Raji (cell line): ENCODE data around the gene PRPF18.

Experiments used
- POLR2A ChIP-seq: IDR thresholded peaks from 2 replicates; pipeline ENCODE4 v1.6.1; 2011; ENCODE audit warnings: low read depth, low read length, control low read depth; ENCODE audit not compliant: insufficient read depth

PRPF18 gene

DNA sequence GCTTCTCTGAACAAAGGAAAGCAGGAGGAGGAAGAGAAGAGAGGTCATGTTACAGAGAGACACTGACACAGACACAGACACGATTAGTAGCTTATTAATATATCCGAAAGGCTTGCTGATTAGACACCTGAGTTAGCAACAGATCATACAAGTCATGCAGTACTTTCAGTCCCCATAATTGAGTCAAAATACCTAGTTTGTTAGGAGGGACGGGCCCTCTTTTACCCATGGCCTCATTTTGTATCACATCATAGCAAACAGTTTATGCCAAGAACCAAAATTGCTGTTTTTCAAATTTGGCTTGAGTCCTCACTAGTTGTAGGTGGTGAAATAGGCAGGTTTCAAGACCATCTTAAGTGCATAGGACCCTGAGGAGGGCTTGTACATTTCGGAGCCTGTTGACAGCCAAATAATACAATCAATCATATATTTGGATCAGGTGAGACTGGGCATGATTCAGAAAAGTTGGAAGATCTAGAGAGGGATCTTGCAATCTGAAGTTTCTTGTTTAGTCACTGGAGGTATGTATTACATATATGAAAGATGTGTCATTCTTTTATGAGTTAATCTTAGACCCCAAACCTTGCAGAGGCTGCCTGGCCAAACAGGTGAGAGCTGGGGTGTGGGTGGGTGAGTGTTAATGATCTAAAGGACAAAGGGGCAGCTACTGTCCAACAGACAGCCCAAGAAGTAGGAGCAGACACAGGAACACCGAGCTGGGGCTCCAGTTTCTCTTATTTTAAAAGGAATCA is 65.4 kb downstream of the PRPF18 start:
- TF ChIP-seq POLR2A = no peak

DNA sequence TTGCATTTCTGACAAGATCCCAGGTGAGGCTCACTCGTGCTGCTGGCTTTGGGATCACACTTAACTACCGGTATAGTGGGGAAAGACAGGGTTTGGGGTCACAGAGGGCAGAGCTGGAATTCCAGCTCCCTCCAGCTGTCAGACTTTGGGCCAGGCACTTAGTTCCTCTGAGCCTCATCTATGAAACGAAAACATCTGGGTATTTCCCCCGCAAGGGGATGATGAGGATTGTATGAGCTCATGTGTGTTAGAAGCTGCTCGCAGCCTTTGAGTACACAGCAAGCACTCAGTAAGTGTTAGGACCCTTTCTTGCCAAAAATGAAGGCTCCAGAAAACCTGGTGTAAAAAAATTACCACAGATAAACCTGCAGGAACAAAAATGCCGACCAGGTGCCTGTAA is 66.1 kb downstream of the PRPF18 start:
- TF ChIP-seq POLR2A = no peak

DNA sequence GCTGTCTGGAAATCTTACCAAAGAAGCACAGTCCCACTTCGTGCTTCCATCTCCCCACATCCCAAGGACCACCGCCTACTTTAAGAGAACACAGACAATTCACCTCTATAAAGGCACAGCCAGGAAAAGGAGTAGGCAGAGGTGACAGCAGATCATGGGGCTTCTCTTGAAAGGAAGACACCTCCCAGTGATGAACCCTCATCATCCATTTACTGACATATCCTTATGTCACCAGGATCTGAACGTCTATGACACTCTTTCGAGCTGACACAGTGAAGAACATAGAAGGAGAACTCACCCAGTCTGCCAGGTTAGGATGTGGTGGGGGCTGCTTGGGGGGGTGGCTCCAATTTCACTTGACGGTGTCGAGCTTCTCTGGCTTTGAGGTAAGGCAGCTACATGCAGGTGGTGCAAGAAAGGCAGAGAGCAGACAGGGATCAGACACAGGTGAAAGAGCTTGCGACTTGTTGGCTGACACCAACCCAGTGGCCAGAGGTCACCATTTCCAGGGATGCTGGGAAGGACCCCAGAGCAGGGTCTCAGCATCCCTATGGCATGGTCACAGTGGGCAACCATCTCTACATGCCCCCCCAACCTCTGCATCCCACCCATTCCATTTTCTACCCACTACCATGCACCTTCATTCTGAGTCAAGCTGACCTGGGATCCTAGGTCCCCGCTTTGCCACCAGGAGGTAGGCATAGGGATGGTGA is 67.5 kb downstream of the PRPF18 start:
- no peak for TF ChIP-seq POLR2A

DNA sequence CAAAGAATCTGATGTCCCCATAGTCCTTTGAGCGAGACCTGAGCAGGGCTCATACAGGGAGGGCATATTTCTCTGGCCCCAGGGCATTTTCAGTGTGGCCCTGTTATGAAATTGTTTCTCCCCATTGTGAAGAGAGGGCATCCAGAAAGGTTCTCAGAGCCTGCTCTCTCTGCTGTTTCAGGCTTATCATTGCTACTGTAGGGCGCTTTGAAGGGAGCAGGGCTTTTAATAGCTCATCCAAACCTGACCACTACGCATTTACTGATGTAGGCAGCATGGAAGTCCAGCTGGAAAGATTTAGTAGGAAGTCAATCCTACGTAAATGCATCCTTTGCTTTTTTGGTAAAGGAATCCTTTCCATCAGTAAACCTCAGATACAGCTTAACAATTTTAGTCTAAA is 68.1 kb downstream of the PRPF18 start:
- no peak for TF ChIP-seq POLR2A

- no peak for TF ChIP-seq POLR2A
Observed at GRCh38 chr10:13656337-13657100, 69.8 kb downstream of the PRPF18 start.

DNA sequence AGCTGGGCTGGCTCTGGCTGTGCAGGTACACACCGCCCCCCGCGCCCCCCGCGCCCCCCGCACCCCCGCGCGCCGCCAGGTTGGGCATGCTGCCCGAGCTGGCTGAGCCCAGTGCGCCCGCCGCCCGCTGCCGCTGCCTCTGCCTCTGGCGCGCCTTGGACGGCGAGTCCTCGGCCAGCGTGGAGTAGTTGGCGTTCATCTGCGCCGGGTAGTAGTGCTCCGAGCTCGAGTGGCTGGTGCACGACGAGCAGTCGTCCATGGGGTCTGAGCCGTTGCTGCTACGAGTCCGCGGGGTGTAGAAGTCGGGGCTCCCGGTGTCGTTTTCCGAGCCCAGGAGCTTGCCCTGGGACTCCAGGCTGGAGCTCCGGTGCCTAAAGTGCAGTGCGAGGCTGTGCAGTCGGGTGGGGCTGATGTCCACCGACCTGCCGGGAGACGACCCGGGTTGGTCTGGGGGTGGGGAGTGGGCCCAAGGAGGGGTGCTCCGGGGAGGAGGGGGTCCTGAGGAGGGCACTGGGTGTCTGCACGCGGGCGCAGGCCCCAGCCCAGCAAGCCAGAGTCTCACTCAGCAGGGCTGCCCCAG is 70.4 kb downstream of the PRPF18 start:
- TF ChIP-seq POLR2A = no peak

DNA sequence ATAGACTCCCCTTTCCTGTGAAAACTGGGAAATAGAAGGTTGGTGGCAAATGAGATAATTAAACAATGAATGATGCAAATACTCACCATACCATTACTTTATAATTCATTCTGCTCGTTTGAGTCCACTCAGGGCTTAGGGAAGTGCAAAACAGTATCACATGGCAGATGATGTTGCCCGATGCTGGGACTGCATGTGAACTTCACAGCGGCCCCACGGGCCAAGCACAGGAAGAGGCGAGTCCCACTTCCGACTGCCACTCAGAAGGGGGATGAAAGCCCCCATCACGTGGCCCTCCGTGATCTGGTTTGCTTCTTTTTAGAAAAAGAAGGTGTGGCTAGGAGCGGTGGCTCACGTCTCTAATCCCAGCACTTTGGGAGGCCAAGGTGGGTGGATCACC is 71.5 kb downstream of the PRPF18 start:
- no peak for TF ChIP-seq POLR2A

DNA sequence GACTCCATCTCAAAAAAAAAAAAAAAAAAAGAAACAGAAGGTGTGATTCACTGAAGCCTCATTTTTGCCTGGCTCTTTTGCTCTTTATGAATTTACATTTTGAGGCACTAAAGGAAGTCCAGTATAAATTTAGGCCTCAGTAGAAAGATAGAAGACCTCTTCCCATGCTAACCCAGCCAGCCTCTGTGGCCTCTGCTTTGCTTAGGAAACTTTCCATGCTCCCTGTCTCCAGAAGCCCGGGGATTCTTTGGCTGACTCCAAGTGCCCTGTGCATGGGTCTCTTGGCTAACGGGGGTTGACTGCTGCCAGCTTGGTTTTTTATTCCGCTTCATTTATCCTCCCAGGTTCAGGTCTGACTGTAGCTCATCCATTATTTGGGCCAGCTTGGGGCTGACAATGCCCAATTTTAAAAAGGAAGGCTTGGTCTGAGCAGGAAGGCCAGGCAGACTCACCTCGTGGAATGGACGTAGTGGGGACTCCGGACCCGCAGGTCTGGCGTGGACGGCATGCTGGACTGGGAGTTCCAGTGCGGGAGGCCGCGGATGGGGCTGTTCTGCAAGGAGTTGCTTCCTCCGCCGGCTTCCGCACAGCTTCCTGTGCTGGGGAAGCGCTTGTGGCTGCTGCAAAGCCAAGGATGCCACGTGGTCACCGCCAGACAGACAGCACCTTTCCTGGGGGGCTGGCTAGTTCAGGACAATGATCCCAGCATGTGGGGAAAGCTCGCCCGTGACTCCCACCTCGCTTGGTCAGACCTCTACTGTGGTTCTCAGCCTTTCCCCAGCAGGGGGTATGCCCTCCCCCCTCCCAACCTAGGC is 72.3 kb downstream of the PRPF18 start:
- no peak for TF ChIP-seq POLR2A

DNA sequence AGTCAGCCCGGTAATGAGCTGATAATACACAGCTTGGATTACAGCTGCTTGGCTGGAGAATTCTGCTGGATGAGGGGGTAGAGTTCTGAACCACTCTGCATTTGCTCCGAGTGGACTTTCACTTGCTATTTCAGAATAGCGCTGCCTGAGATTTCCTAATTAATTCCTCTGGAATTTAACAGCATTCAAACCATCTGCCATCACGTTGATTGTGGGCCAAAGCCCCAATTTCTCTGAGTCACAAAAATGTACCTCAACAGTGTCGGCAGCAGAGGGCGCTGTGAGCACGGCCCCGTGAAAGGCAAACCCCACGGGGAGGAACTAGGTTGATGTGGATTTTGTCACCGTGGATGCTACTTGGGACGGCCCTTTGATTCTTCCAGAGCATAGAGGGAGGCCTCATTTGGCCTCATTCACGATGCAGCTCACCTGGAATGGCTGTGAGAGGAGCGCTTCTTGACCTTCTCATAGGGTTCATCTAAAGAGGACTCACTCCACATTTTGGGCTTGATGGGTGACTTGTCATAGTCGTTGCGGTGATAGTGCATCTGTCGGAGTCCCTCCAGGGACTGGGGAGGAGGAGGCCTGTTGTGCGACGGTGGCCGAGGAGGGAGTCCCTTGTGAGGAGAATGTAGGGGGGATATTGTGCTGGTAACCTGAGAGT is 73.3 kb downstream of the PRPF18 start:
- no peak for TF ChIP-seq POLR2A

GRCh38 chr10:13660551-13660920 is 73.8 kb downstream of the PRPF18 start:
- TF ChIP-seq POLR2A = no peak

DNA sequence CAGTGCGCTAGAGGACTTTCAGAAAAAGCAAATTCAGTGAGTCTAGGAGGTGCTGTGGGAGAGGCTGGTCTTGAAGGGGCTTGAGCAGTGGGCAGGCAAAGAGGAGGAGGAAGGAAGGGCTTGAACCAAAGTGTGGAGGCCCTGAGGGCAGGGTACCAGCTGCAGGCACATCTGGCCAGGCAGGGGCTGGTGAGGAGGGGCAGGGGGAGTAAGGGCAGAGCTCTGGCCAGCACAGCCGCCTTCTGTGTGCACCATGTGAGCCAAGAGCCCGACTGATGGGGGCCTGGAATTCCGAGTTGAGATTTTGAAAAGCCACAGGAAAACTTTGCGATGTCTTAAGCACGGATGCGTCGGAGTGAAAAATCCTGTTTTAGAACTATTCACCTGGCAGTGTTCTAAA is 74.5 kb downstream of the PRPF18 start:
- no peak for TF ChIP-seq POLR2A

- TF ChIP-seq POLR2A = no peak
Observed at GRCh38 chr10:13665516-13666262, 78.9 kb downstream of the PRPF18 start.

GRCh38 chr10:13668126-13668525 is 81.4 kb downstream of the PRPF18 start:
- TF ChIP-seq POLR2A = no peak
